HG03095 (cell line): ENCODE measurements around the gene TLE4.

ENCODE experiments used
- ATAC-seq: cut with Tn5 transposase; IDR thresholded peaks from one replicate; pipeline ENCODE4 v1.9.1; 2021; ENCODE audit warnings: moderate library complexity; ENCODE audit not compliant: unreplicated experiment

The TLE4 gene

GRCh38 chr9:79684711-79685575 lies 113.2 kb downstream of the TLE4 start:
- ATAC-seq: no peak

GRCh38 chr9:79685577-79685976 lies 113.8 kb downstream of the TLE4 start:
- ATAC-seq: no peak

- ATAC-seq: no peak
Measured at GRCh38 chr9:79686381-79687130, 114.8 kb downstream of the TLE4 start.

- ATAC-seq: no peak
Measured at GRCh38 chr9:79687131-79687447, 115.3 kb downstream of the TLE4 start.

GRCh38 chr9:79688363-79688762 lies 116.6 kb downstream of the TLE4 start:
- no peak for ATAC-seq

- no peak for ATAC-seq
Measured at GRCh38 chr9:79689576-79689975, 117.8 kb downstream of the TLE4 start.

GRCh38 chr9:79691496-79691895 lies 119.7 kb downstream of the TLE4 start:
- ATAC-seq: no peak

- ATAC-seq: no peak
Measured at GRCh38 chr9:79692857-79693571, 121.2 kb downstream of the TLE4 start.

- no peak for ATAC-seq
Measured at GRCh38 chr9:79693750-79694149, 122.0 kb downstream of the TLE4 start.

GRCh38 chr9:79694208-79694607 lies 122.4 kb downstream of the TLE4 start:
- ATAC-seq: no peak

- no peak for ATAC-seq
Measured at GRCh38 chr9:79694676-79695400, 123.1 kb downstream of the TLE4 start.

- ATAC-seq: no peak
Measured at GRCh38 chr9:79695531-79696175, 123.9 kb downstream of the TLE4 start.

GRCh38 chr9:79698967-79699366 lies 127.2 kb downstream of the TLE4 start:
- ATAC-seq: no peak

GRCh38 chr9:79699479-79699878 lies 127.7 kb downstream of the TLE4 start:
- ATAC-seq: no peak

GRCh38 chr9:79700607-79701360 lies 129.0 kb downstream of the TLE4 start:
- no peak for ATAC-seq

GRCh38 chr9:79701651-79702050 lies 129.9 kb downstream of the TLE4 start:
- ATAC-seq: no peak

- ATAC-seq: no peak
Measured at GRCh38 chr9:79705704-79706103, 133.9 kb downstream of the TLE4 start.

- ATAC-seq: no peak
Measured at GRCh38 chr9:79706512-79706911, 134.7 kb downstream of the TLE4 start.

GRCh38 chr9:79707589-79707988 lies 135.8 kb downstream of the TLE4 start:
- no peak for ATAC-seq

GRCh38 chr9:79708541-79708940 lies 136.8 kb downstream of the TLE4 start:
- ATAC-seq: no peak
